ENCODE results near the gene TAF9. TPM values are rescaled to one million over a fixed set of nuclear protein-coding genes. Genes with fewer than 3 reads are reported as not detected.

TAF9 gene
- total RNA-seq, 1 experiment from 2014 or later: 74.2 TPM

DNA sequence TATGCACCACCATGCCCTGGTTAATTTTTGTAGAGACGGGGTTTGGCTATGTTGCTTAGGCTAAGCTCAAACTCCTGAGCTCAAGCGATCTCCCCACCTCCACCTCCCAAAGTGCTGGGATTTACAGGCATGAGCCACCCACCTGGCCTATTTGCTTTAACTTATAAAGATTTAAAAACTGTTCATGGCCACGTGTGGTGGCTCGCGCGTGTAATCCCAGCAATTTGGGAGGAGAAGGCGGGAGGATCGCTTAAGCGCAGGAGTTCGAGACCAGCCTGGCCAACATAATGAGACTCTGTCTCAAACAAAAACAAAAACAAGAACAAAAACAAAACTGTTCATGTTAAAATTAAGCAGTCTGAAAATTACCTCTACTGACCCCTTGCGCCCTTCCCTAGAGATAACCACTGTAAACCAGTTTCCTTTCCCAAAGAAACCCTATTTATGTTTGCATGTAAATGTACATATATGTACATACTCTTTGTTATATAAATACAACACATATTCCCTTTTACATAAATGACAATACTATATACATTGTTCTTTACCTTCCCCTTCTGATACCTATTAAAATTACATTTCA is 1.5 kb downstream of the TAF9 start:
- H3K4me1 Mint-ChIP-seq (ENCODE audit: low read depth, unreplicated experiment): peaks cover 16% of the 10 kb centered on the region
- no peaks in the 10 kb centered on the region for H3K9me3 Mint-ChIP-seq (ENCODE audit: low read depth, unreplicated experiment)
- DNase-seq: no peak
- no peaks in the 10 kb centered on the region for H3K27me3 Mint-ChIP-seq (ENCODE audit: unreplicated experiment)
- peak overlapping the region; percentile 96 for H3K27ac Mint-ChIP-seq (ENCODE audit: unreplicated experiment)
- TF ChIP-seq, protein P1, sequence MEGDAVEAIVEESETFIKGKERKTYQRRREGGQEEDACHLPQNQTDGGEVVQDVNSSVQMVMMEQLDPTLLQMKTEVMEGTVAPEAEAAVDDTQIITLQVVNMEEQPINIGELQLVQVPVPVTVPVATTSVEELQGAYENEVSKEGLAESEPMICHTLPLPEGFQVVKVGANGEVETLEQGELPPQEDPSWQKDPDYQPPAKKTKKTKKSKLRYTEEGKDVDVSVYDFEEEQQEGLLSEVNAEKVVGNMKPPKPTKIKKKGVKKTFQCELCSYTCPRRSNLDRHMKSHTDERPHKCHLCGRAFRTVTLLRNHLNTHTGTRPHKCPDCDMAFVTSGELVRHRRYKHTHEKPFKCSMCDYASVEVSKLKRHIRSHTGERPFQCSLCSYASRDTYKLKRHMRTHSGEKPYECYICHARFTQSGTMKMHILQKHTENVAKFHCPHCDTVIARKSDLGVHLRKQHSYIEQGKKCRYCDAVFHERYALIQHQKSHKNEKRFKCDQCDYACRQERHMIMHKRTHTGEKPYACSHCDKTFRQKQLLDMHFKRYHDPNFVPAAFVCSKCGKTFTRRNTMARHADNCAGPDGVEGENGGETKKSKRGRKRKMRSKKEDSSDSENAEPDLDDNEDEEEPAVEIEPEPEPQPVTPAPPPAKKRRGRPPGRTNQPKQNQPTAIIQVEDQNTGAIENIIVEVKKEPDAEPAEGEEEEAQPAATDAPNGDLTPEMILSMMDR (IDR thresholded peaks at IDR 0.05; ENCODE audit: unreplicated experiment): no peak
- intact Hi-C loops (cut with micrococcal nuclease; ENCODE audit: unreplicated experiment): no loop called here
- no TSS peak for BruUV-seq (replicated peaks)
- CTCF ChIA-PET: interaction anchor here (0.5 kb wide), 1 partner anchor 140 kb away, joined by 3 read pairs; no protein-coding TSS in a partner anchor
- H3K4me3 Mint-ChIP-seq (ENCODE audit: low read depth, unreplicated experiment): peak overlapping the region; percentile 84
- H3K36me3 Mint-ChIP-seq (ENCODE audit: insufficient read depth, unreplicated experiment): peaks cover 76% of the 10 kb centered on the region

- CTCF ChIA-PET: no interaction called here
- Mint-ChIP-seq H3K27ac (ENCODE audit: unreplicated experiment) (no peak overlapping the region), H3K36me3 (ENCODE audit: insufficient read depth, unreplicated experiment) (peaks cover 81% of the 10 kb centered on the region), H3K4me3 (ENCODE audit: low read depth, unreplicated experiment) (no peak overlapping the region), H3K27me3 (ENCODE audit: unreplicated experiment) (no peaks in the 10 kb centered on the region), H3K4me1 (ENCODE audit: low read depth, unreplicated experiment) (peaks cover 16% of the 10 kb centered on the region), H3K9me3 (ENCODE audit: low read depth, unreplicated experiment) (no peaks in the 10 kb centered on the region)
- no peak for DNase-seq
- TF ChIP-seq, protein P1 (IDR thresholded peaks at IDR 0.05; ENCODE audit: unreplicated experiment): no peak
- intact Hi-C loops (cut with micrococcal nuclease; ENCODE audit: unreplicated experiment): no loop called here
- BruUV-seq (replicated peaks): no TSS peak
These were observed 4.5 kb downstream of the TAF9 start for GRCh38 chr5:69364850-69365249.

DNA sequence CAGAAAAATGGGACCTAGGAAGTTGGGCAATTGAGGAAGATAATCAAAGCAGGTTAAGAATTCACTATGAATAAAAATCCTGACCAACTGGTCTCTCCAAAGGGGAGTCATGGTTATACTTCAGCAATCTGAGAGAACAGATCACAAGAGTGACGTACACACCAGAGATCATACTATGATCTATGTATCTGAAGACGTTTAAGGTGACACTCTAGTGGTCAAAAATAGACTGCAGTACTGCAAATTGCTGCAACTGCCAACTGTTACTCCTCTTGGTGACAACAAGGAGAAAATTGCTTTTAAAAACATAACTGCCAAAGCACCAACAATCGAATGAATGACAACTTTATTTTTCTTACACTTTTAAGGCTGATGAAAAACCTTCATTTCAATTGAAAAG is 4.9 kb downstream of the TAF9 start:
- Mint-ChIP-seq H3K9me3 (ENCODE audit: low read depth, unreplicated experiment) (no peaks in the 10 kb centered on the region), H3K36me3 (ENCODE audit: insufficient read depth, unreplicated experiment) (peaks cover 76% of the 10 kb centered on the region), H3K27ac (ENCODE audit: unreplicated experiment) (no peak overlapping the region), H3K4me1 (ENCODE audit: low read depth, unreplicated experiment) (peaks cover 16% of the 10 kb centered on the region), H3K4me3 (ENCODE audit: low read depth, unreplicated experiment) (no peak overlapping the region), H3K27me3 (ENCODE audit: unreplicated experiment) (no peaks in the 10 kb centered on the region)
- DNase-seq: no peak
- CTCF ChIA-PET: no interaction called here
- TF ChIP-seq, protein P1 (IDR thresholded peaks at IDR 0.05; ENCODE audit: unreplicated experiment): no peak
- no TSS peak for BruUV-seq (replicated peaks)
- intact Hi-C loops (cut with micrococcal nuclease; ENCODE audit: unreplicated experiment): no loop called here

GRCh38 chr5:69360442-69360841 is 8.9 kb downstream of the TAF9 start:
- Mint-ChIP-seq H3K36me3 (ENCODE audit: insufficient read depth, unreplicated experiment) (peaks cover 40% of the 10 kb centered on the region), H3K4me3 (ENCODE audit: low read depth, unreplicated experiment) (no peak overlapping the region), H3K27me3 (ENCODE audit: unreplicated experiment) (no peaks in the 10 kb centered on the region), H3K4me1 (ENCODE audit: low read depth, unreplicated experiment) (no peaks in the 10 kb centered on the region), H3K27ac (ENCODE audit: unreplicated experiment) (no peak overlapping the region), H3K9me3 (ENCODE audit: low read depth, unreplicated experiment) (no peaks in the 10 kb centered on the region)
- TF ChIP-seq, protein P1 (IDR thresholded peaks at IDR 0.05; ENCODE audit: unreplicated experiment): no peak
- no peak for DNase-seq
- intact Hi-C loops (cut with micrococcal nuclease; ENCODE audit: unreplicated experiment): no loop called here
- CTCF ChIA-PET: interaction anchor here (0.6 kb wide), 1 partner anchor 65 kb away, joined by 4 read pairs; no protein-coding TSS in a partner anchor
- BruUV-seq (replicated peaks): no TSS peak
